ENCODE results near the gene SEC11A. TPM values are rescaled to one million over a fixed set of nuclear protein-coding genes. Genes with fewer than 3 reads are reported as not detected.

The SEC11A gene
- total and polyA plus RNA-seq, 2 experiments from 2014 or later: 218 to 271 TPM

- WGBS (ENCODE audit: low lambda C conversion rate, missing lambda C conversion rate): 42% methylated on average over 23 of the region's 23 CpGs
- no peak for TF ChIP-seq CTCF (IDR thresholded peaks at IDR 0.05; ENCODE audit: poor library complexity)
- TF ChIP-seq EZH2 (IDR thresholded peaks at IDR 0.05; ENCODE audit: borderline replicate concordance): no peak
- TF ChIP-seq EZH2phosphoT487 (IDR thresholded peaks at IDR 0.05; ENCODE audit: low read depth, severe bottlenecking, unreplicated experiment): no peak
- Histone ChIP-seq H2AFZ (peak overlapping the region; percentile 47), H3K36me3 (replicated peaks; ENCODE audit: insufficient read depth, low read depth) (no peaks in the 10 kb centered on the region), H3K27ac (peak overlapping the region; percentile 88), H3K27me3 (no peaks in the 10 kb centered on the region), H3K4me3 (peak overlapping the region; percentile 76), H3K9me3 (ENCODE audit: low read depth) (no peaks in the 10 kb centered on the region), H3K4me1 (ENCODE audit: insufficient read depth) (peaks cover 26% of the 10 kb centered on the region), H4K20me1 (ENCODE audit: insufficient read depth, poor library complexity, severe bottlenecking) (peaks cover 10% of the 10 kb centered on the region), H3K79me2 (peaks cover 41% of the 10 kb centered on the region), H3K9me2 (replicated peaks; ENCODE audit: insufficient read depth) (no peaks in the 10 kb centered on the region), H3K4me2 (peak overlapping the region; percentile 98)
- DNase-seq (ENCODE audit: low spot score): no peak
These were observed 81.6 kb downstream of the SEC11A start for GRCh38 chr15:84634228-84634837.

- TF ChIP-seq EZH2phosphoT487 (IDR thresholded peaks at IDR 0.05; ENCODE audit: low read depth, severe bottlenecking, unreplicated experiment) (no peak), EZH2 (IDR thresholded peaks at IDR 0.05; ENCODE audit: borderline replicate concordance) (no peak), CTCF (IDR thresholded peaks at IDR 0.05; ENCODE audit: poor library complexity) (no peak)
- H3K79me2 ChIP-seq: peaks cover 41% of the 10 kb centered on the region
- H3K9me2 ChIP-seq (replicated peaks; ENCODE audit: insufficient read depth): no peaks in the 10 kb centered on the region
- no peaks in the 10 kb centered on the region for H3K36me3 ChIP-seq (replicated peaks; ENCODE audit: insufficient read depth, low read depth)
- peak overlapping the region; percentile 98 for H3K4me2 ChIP-seq
- DNase-seq (ENCODE audit: low spot score): peak; percentile 81
- H3K4me3 ChIP-seq: peak overlapping the region; percentile 76
- H2AFZ ChIP-seq: peak overlapping the region; percentile 47
- peaks cover 10% of the 10 kb centered on the region for H4K20me1 ChIP-seq (ENCODE audit: insufficient read depth, poor library complexity, severe bottlenecking)
- H3K9me3 ChIP-seq (ENCODE audit: low read depth): no peaks in the 10 kb centered on the region
- 1% methylated on average over 96 of the region's 105 CpGs for WGBS (ENCODE audit: low lambda C conversion rate, missing lambda C conversion rate)
- no peaks in the 10 kb centered on the region for H3K27me3 ChIP-seq
- peak overlapping the region; percentile 88 for H3K27ac ChIP-seq
- peaks cover 26% of the 10 kb centered on the region for H3K4me1 ChIP-seq (ENCODE audit: insufficient read depth)
These were observed 82.4 kb downstream of the SEC11A start for GRCh38 chr15:84633311-84634227.

GRCh38 chr15:84631706-84632272 is 84.2 kb downstream of the SEC11A start:
- H3K36me3 ChIP-seq (replicated peaks; ENCODE audit: insufficient read depth, low read depth): no peaks in the 10 kb centered on the region
- H3K4me1 ChIP-seq (ENCODE audit: insufficient read depth): peaks cover 26% of the 10 kb centered on the region
- no peak for TF ChIP-seq EZH2 (IDR thresholded peaks at IDR 0.05; ENCODE audit: borderline replicate concordance)
- TF ChIP-seq CTCF (IDR thresholded peaks at IDR 0.05; ENCODE audit: poor library complexity): no peak
- TF ChIP-seq EZH2phosphoT487 (IDR thresholded peaks at IDR 0.05; ENCODE audit: low read depth, severe bottlenecking, unreplicated experiment): no peak
- no peak for DNase-seq (ENCODE audit: low spot score)
- H3K27me3 ChIP-seq: no peaks in the 10 kb centered on the region
- peaks cover 10% of the 10 kb centered on the region for H4K20me1 ChIP-seq (ENCODE audit: insufficient read depth, poor library complexity, severe bottlenecking)
- WGBS (ENCODE audit: low lambda C conversion rate, missing lambda C conversion rate): 56% methylated on average over 7 of the region's 7 CpGs
- no peaks in the 10 kb centered on the region for H3K9me2 ChIP-seq (replicated peaks; ENCODE audit: insufficient read depth)
- H3K79me2 ChIP-seq: peaks cover 39% of the 10 kb centered on the region
- peak overlapping the region; percentile 98 for H3K4me2 ChIP-seq
- H3K27ac ChIP-seq: peak overlapping the region; percentile 86
- peak overlapping the region; percentile 97 for H2AFZ ChIP-seq
- peak overlapping the region; percentile 56 for H3K4me3 ChIP-seq
- H3K9me3 ChIP-seq (ENCODE audit: low read depth): no peaks in the 10 kb centered on the region

Measured in hepatocyte (in vitro differentiated cells).